Hepatocyte (in vitro differentiated cells): ENCODE results near the gene AGBL1. TPM values are rescaled to one million over a fixed set of nuclear protein-coding genes. Genes with fewer than 3 reads are reported as not detected.

Experiments
- DNase-seq: peaks from one replicate; pipeline ENCODE4 v3.0.0-alpha.2; 2016; ENCODE audit warnings: low spot score
- H2AFZ ChIP-seq: fragments of 200-600 bp; sonication (generic); 2 replicates; pipeline ENCODE4 v1.6.0; 2016; ENCODE audit warnings: antibody characterized with exemption, mild to moderate bottlenecking
- H3K27ac ChIP-seq: fragments of 200-600 bp; sonication (generic); 2 replicates; pipeline ENCODE4 v1.5.1; 2016; ENCODE audit warnings: mild to moderate bottlenecking
- H3K27me3 ChIP-seq: fragments of 200-600 bp; sonication (generic); 2 replicates; pipeline ENCODE4 v1.6.1; 2016
- H3K36me3 ChIP-seq: fragments of 200-600 bp; sonication (generic); replicated peaks from 2 replicates; pipeline ENCODE4 v1.5.1; 2016; ENCODE audit warnings: low read depth; ENCODE audit not compliant: insufficient read depth
- H3K4me1 ChIP-seq: fragments of 200-600 bp; sonication (generic); 2 replicates; pipeline ENCODE4 v1.5.1; 2016; ENCODE audit warnings: mild to moderate bottlenecking, moderate library complexity; ENCODE audit not compliant: insufficient read depth
- H3K4me2 ChIP-seq: fragments of 200-600 bp; sonication (generic); 2 replicates; pipeline ENCODE4 v1.6.0; 2016
- H3K4me3 ChIP-seq: fragments of 200-600 bp; sonication (generic); 2 replicates; pipeline ENCODE4 v1.5.1; 2016; ENCODE audit warnings: mild to moderate bottlenecking
- H3K79me2 ChIP-seq: fragments of 200-600 bp; sonication (generic); 2 replicates; pipeline ENCODE4 v1.6.0; 2017; ENCODE audit warnings: mild to moderate bottlenecking
- H3K9me2 ChIP-seq: fragments of 200-600 bp; sonication (generic); replicated peaks from 2 replicates; pipeline ENCODE4 v1.6.0; 2017; ENCODE audit warnings: mild to moderate bottlenecking; ENCODE audit not compliant: insufficient read depth
- H3K9me3 ChIP-seq: fragments of 200-600 bp; sonication (generic); 2 replicates; pipeline ENCODE4 v1.5.1; 2016; ENCODE audit warnings: low read depth, mild to moderate bottlenecking
- H4K20me1 ChIP-seq: fragments of 200-600 bp; sonication (generic); 2 replicates; pipeline ENCODE4 v1.6.0; 2016; ENCODE audit warnings: mild to moderate bottlenecking; ENCODE audit not compliant: insufficient read depth, poor library complexity, severe bottlenecking
- EZH2 ChIP-seq: fragments of 200-600 bp; sonication (generic); IDR thresholded peaks from 2 replicates; pipeline ENCODE4 v1.6.1; 2016; ENCODE audit warnings: antibody characterized with exemption, mild to moderate bottlenecking, borderline replicate concordance
- EZH2phosphoT487 ChIP-seq: fragments of 200-600 bp; sonication (generic); IDR thresholded peaks from one replicate; pipeline ENCODE4 v1.6.1; 2018; ENCODE audit warnings: antibody characterized with exemption, mild to moderate bottlenecking, low read depth, moderate library complexity; ENCODE audit not compliant: unreplicated experiment, severe bottlenecking
- WGBS: methylation state at CpG from one replicate; pipeline ENCODE4 v1.1.6; 2016; ENCODE audit warnings: low lambda C conversion rate; ENCODE audit errors: missing lambda C conversion rate; 5-methylcytosine and 5-hydroxymethylcytosine counted together
- polyA plus RNA-seq: library from polyadenylated mRNA; unstranded; fragments of >200 nt; fragmentation: Nextera tagmentation; extraction: Ambion mirVana; gene quantifications from 2 replicates; pipeline ENCODE4 v1.2.1, GENCODE V29; 2016
- total RNA-seq: library from RNA; depleted of rRNA; stranded (reverse); fragments of >200 nt; gene quantifications from 2 replicates; pipeline ENCODE4 v1.2.3, GENCODE V29; 2014
- TF ChIP-seq, protein P1 (sequence below): fragments of 200-600 bp; sonication (generic); IDR thresholded peaks from 2 replicates; pipeline ENCODE4 v1.5.1; 2016; ENCODE audit warnings: antibody characterized with exemption, mild to moderate bottlenecking; ENCODE audit not compliant: poor library complexity

The AGBL1 gene
- total and polyA plus RNA-seq, 2 experiments from 2014 or later = not detected

DNA sequence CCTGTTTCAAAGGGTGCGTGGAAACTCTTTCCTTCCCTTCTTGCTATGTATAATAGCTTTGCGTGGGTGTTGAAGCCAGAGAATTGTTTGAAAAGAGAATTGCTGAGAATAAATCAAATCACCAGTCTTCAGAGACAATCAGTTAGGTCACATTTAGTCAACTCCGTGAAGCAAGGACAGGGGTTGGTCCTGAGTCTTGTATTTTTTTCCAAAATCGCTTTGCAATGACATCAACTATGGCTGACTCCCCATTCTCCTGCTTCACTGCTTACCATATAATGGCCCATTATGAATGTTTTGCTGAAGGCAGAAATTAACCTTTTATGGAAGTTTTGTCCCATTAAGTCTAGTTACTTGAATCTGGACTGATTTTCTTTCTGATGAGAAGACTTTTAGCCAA lies 852.8 kb downstream of the AGBL1 start:
- H3K27me3 ChIP-seq = no peaks in the 10 kb centered on the region
- H3K9me3 ChIP-seq = no peaks in the 10 kb centered on the region
- TF ChIP-seq EZH2 (no peak), EZH2phosphoT487 (no peak)
- TF ChIP-seq, protein P1, sequence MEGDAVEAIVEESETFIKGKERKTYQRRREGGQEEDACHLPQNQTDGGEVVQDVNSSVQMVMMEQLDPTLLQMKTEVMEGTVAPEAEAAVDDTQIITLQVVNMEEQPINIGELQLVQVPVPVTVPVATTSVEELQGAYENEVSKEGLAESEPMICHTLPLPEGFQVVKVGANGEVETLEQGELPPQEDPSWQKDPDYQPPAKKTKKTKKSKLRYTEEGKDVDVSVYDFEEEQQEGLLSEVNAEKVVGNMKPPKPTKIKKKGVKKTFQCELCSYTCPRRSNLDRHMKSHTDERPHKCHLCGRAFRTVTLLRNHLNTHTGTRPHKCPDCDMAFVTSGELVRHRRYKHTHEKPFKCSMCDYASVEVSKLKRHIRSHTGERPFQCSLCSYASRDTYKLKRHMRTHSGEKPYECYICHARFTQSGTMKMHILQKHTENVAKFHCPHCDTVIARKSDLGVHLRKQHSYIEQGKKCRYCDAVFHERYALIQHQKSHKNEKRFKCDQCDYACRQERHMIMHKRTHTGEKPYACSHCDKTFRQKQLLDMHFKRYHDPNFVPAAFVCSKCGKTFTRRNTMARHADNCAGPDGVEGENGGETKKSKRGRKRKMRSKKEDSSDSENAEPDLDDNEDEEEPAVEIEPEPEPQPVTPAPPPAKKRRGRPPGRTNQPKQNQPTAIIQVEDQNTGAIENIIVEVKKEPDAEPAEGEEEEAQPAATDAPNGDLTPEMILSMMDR = no peak
- 83% methylated on average over 4 of the region's 4 CpGs for WGBS
- H3K9me2 ChIP-seq = no peaks in the 10 kb centered on the region
- no peaks in the 10 kb centered on the region for H4K20me1 ChIP-seq
- no peak for DNase-seq
- H3K4me1 ChIP-seq = no peaks in the 10 kb centered on the region
- H3K79me2 ChIP-seq = no peaks in the 10 kb centered on the region
- no peak overlapping the region for H3K27ac ChIP-seq
- H3K4me3 ChIP-seq = no peak overlapping the region
- no peaks in the 10 kb centered on the region for H3K36me3 ChIP-seq
- H3K4me2 ChIP-seq = no peak overlapping the region
- no peak overlapping the region for H2AFZ ChIP-seq

DNA sequence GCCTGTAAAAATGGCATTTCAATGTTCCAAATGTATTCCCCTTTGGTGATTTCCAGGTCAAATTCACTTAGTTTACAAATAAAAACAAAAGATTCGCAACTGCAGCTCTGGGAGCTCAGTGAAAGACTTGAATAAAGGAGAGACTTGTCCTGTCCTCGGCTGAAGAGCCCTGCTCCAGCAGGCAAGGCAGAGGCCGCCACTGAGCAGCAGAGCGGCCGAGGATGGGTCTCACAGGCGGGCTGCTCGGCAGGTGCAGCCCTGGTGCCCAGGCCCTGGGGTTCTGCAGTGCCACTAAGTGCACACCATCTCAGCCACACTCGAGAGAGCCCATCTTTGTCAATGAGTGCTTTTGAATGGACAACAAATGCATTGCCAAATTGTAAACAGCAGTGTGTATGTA lies 856.2 kb downstream of the AGBL1 start:
- 74% methylated on average over 8 of the region's 8 CpGs for WGBS
- Histone ChIP-seq H3K4me1 (no peaks in the 10 kb centered on the region), H3K27ac (no peak overlapping the region), H3K79me2 (no peaks in the 10 kb centered on the region), H3K27me3 (no peaks in the 10 kb centered on the region), H2AFZ (no peak overlapping the region), H3K4me2 (no peak overlapping the region), H3K9me2 (no peaks in the 10 kb centered on the region), H3K9me3 (no peaks in the 10 kb centered on the region), H4K20me1 (no peaks in the 10 kb centered on the region), H3K36me3 (no peaks in the 10 kb centered on the region), H3K4me3 (no peak overlapping the region)
- no peak for DNase-seq
- TF ChIP-seq EZH2phosphoT487 (no peak), EZH2 (no peak)
- TF ChIP-seq, protein P1 = no peak

DNA sequence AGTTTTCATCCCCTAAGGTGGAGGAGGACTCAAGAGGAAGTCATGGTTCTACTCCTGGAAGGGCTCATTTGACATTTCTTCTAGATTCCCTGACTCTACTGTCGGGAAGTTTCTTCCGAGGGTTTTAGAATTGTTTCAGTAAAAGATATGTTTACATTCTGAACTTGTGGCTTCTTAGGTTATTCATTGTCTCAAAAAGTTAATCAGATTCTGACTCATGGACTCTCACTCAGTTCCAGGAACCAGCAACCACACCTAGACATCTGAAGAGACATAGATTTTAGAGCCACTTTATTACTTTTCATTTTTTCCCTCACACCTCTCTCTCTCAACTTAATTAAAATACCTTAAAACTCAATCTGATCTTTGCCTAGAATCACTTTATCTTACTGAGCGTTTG lies 862.6 kb downstream of the AGBL1 start:
- no peak overlapping the region for H3K4me3 ChIP-seq
- no peak overlapping the region for H3K4me2 ChIP-seq
- no peaks in the 10 kb centered on the region for H3K79me2 ChIP-seq
- no peaks in the 10 kb centered on the region for H3K36me3 ChIP-seq
- TF ChIP-seq EZH2 (no peak), EZH2phosphoT487 (no peak)
- TF ChIP-seq, protein P1 = no peak
- WGBS = 68% methylated on average over 3 of the region's 3 CpGs
- no peak overlapping the region for H3K27ac ChIP-seq
- DNase-seq = no peak
- H2AFZ ChIP-seq = no peak overlapping the region
- H3K4me1 ChIP-seq = no peaks in the 10 kb centered on the region
- H3K9me2 ChIP-seq = no peaks in the 10 kb centered on the region
- no peaks in the 10 kb centered on the region for H4K20me1 ChIP-seq
- H3K27me3 ChIP-seq = no peaks in the 10 kb centered on the region
- no peaks in the 10 kb centered on the region for H3K9me3 ChIP-seq

DNA sequence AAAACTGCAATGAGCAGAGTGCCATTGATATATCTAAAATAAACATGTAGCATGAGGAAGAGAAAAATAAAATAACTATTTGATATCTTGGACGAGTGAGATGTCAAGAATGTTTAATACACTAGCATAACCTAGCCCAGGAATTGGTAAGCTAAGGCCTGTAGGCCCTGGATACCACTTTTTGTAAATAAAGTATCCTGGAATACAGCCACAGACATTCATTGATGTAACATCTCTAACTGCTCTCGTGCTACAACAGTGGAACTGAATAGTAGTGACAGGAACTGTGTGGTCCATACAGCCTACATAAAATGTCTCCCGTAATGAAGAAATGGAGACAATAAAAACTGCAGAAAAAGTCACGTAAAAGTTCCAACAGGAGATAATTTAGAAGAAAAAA lies 869.0 kb downstream of the AGBL1 start:
- H3K4me1 ChIP-seq = no peaks in the 10 kb centered on the region
- WGBS = 73% methylated on average over 4 of the region's 4 CpGs
- no peaks in the 10 kb centered on the region for H3K79me2 ChIP-seq
- TF ChIP-seq, protein P1 = no peak
- TF ChIP-seq EZH2phosphoT487 (no peak), EZH2 (no peak)
- no peaks in the 10 kb centered on the region for H3K9me3 ChIP-seq
- no peak overlapping the region for H3K27ac ChIP-seq
- no peak for DNase-seq
- no peaks in the 10 kb centered on the region for H3K27me3 ChIP-seq
- no peaks in the 10 kb centered on the region for H3K36me3 ChIP-seq
- no peaks in the 10 kb centered on the region for H3K9me2 ChIP-seq
- H2AFZ ChIP-seq = no peak overlapping the region
- no peak overlapping the region for H3K4me2 ChIP-seq
- no peaks in the 10 kb centered on the region for H4K20me1 ChIP-seq
- H3K4me3 ChIP-seq = no peak overlapping the region
